ENCODE results near the gene SYNPO. TPM values are rescaled to one million over a fixed set of nuclear protein-coding genes. Genes with fewer than 3 reads are reported as not detected.

Gene SYNPO
- polyA plus RNA-seq, 1 of the 3 experiments (the other 2 are of a cell fraction), result 5.1 TPM

DNA sequence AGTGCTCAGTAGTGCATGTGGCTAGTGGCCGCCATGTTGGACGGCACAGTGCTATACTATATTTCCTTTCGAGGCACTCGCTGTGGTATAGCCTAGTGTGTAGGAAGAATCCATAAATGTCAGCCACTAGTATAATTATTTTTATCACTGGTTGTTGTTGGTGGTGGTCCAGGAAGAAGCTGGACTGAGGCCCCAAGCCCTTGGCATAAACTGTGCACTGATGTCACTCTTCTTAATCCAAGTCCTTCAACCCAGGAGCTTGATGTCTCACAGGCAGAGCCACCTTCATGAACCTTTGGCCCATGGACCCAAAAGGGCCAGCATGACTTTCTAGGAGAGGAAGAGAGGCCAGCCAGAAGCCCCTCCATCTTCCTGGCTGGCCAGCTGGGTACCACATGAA, 32.5 kb upstream of the SYNPO start:
- H3F3A ChIP-seq (replicated peaks; ENCODE audit: insufficient read depth), result no peaks in the 10 kb centered on the region
- H3K9me3 ChIP-seq, result no peaks in the 10 kb centered on the region
- no peaks in the 10 kb centered on the region for H3K79me2 ChIP-seq (ENCODE audit: insufficient read depth)
- H3K4me2 ChIP-seq, result no peak overlapping the region
- 0 out of 4 replicates have a peak overlapping the region, but pooled peaks of 1 of the 2 experiments have one; percentile 9 for H3K27ac ChIP-seq (ENCODE audit: low read depth in 2 of 2, low read length in 1 of 2)
- no peak overlapping the region for H2AFZ ChIP-seq (ENCODE audit: low read depth)
- H4K20me1 ChIP-seq (ENCODE audit: insufficient read depth), result no peaks in the 10 kb centered on the region
- WGBS (ENCODE audit: low lambda C conversion rate), result 94% methylated on average over 4 of the region's 4 CpGs
- TF ChIP-seq TAF1 (IDR thresholded peaks at IDR 0.05; ENCODE audit: borderline replicate concordance, low read depth, low read length) (no peak), JUND (IDR thresholded peaks at IDR 0.05) (no peak), ELF1 (IDR thresholded peaks at IDR 0.05) (no peak), RFX5 (IDR thresholded peaks at IDR 0.05; ENCODE audit: low read length) (no peak), CTCF (IDR thresholded peaks at IDR 0.05) (no peak), NRF1 (IDR thresholded peaks at IDR 0.05; ENCODE audit: low read depth, low read length) (no peak), MXI1 (IDR thresholded peaks at IDR 0.05; ENCODE audit: low read depth, low read length) (no peak), TCF12 (IDR thresholded peaks at IDR 0.05) (no peak), POLR2AphosphoS5 (IDR thresholded peaks at IDR 0.05; ENCODE audit: low read depth, low read length) (no peak), YY1 (IDR thresholded peaks at IDR 0.05; ENCODE audit: low read depth) (no peak), NFIC (IDR thresholded peaks at IDR 0.05; ENCODE audit: borderline replicate concordance) (no peak), CHD2 (IDR thresholded peaks at IDR 0.05; ENCODE audit: low read length, partially characterized antibody) (no peak), RXRA (IDR thresholded peaks at IDR 0.05; ENCODE audit: borderline replicate concordance, low read depth) (no peak), SIN3A (IDR thresholded peaks at IDR 0.05; ENCODE audit: borderline replicate concordance, low read depth, low read length) (no peak), RCOR1 (IDR thresholded peaks at IDR 0.05; ENCODE audit: low read length) (no peak)
- TF ChIP-seq, protein P1, sequence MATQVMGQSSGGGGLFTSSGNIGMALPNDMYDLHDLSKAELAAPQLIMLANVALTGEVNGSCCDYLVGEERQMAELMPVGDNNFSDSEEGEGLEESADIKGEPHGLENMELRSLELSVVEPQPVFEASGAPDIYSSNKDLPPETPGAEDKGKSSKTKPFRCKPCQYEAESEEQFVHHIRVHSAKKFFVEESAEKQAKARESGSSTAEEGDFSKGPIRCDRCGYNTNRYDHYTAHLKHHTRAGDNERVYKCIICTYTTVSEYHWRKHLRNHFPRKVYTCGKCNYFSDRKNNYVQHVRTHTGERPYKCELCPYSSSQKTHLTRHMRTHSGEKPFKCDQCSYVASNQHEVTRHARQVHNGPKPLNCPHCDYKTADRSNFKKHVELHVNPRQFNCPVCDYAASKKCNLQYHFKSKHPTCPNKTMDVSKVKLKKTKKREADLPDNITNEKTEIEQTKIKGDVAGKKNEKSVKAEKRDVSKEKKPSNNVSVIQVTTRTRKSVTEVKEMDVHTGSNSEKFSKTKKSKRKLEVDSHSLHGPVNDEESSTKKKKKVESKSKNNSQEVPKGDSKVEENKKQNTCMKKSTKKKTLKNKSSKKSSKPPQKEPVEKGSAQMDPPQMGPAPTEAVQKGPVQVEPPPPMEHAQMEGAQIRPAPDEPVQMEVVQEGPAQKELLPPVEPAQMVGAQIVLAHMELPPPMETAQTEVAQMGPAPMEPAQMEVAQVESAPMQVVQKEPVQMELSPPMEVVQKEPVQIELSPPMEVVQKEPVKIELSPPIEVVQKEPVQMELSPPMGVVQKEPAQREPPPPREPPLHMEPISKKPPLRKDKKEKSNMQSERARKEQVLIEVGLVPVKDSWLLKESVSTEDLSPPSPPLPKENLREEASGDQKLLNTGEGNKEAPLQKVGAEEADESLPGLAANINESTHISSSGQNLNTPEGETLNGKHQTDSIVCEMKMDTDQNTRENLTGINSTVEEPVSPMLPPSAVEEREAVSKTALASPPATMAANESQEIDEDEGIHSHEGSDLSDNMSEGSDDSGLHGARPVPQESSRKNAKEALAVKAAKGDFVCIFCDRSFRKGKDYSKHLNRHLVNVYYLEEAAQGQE (IDR thresholded peaks at IDR 0.05; ENCODE audit: low read depth, low read length), result no peak
- TF ChIP-seq, protein P2, sequence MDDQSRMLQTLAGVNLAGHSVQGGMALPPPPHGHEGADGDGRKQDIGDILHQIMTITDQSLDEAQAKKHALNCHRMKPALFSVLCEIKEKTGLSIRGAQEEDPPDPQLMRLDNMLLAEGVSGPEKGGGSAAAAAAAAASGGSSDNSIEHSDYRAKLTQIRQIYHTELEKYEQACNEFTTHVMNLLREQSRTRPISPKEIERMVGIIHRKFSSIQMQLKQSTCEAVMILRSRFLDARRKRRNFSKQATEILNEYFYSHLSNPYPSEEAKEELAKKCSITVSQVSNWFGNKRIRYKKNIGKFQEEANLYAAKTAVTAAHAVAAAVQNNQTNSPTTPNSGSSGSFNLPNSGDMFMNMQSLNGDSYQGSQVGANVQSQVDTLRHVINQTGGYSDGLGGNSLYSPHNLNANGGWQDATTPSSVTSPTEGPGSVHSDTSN (IDR thresholded peaks at IDR 0.05), result no peak
- TF ChIP-seq, protein P3, sequence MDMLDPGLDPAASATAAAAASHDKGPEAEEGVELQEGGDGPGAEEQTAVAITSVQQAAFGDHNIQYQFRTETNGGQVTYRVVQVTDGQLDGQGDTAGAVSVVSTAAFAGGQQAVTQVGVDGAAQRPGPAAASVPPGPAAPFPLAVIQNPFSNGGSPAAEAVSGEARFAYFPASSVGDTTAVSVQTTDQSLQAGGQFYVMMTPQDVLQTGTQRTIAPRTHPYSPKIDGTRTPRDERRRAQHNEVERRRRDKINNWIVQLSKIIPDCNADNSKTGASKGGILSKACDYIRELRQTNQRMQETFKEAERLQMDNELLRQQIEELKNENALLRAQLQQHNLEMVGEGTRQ (IDR thresholded peaks at IDR 0.05; ENCODE audit: borderline replicate concordance, low read depth, low read length), result no peak
- ChIA-PET CTCF (interaction anchor here (1.1 to 1.3 kb wide), 4 partner anchors 11 to 239 kb away, joined by 3 to 5 read pairs (median 4); partner anchors contain the start of gene IRGM), POLR2A (interaction anchor here (0.9 kb wide), 1 partner anchor 37 kb away, joined by 3 read pairs; no protein-coding TSS in a partner anchor)
- H3K9ac ChIP-seq, result no peak overlapping the region
- H3K27me3 ChIP-seq (ENCODE audit: insufficient read depth), result no peaks in the 10 kb centered on the region
- peaks cover 0 to 55% of the 10 kb centered on the region in 2 experiments; a peak in 1 of 4 replicates for H3K4me1 ChIP-seq (ENCODE audit: control insufficient read depth in 1 of 2, insufficient read depth in 2 of 2, low read depth in 1 of 2, low read length in 1 of 2)
- H3K36me3 ChIP-seq (replicated peaks in 1 of 2; ENCODE audit: control insufficient read depth in 1 of 2, insufficient read depth in 2 of 2, low read length in 1 of 2), result peaks cover 5 to 13% of the 10 kb centered on the region in 2 experiments
- no peak overlapping the region for H3K4me3 ChIP-seq (ENCODE audit: low read depth in 2 of 2, low read length in 1 of 2)
- no peak for DNase-seq
- H3K9me2 ChIP-seq, result no peaks in the 10 kb centered on the region

All from SK-N-SH (cell line).